Prostate gland (tissue), 2 donors: Measurements from ENCODE around the gene SKIC8. TPM values are rescaled to one million over a fixed set of nuclear protein-coding genes. Genes with fewer than 3 reads are reported as not detected.

Experiments
- DNase-seq: peaks from one replicate; pipeline ENCODE4 v3.0.0-alpha.2; 2019; ENCODE audit warnings: low spot score
- H3K27ac ChIP-seq, 2 donors: fragments of 200-600 bp; sonication (generic); 2 replicates each; pipeline ENCODE4 v1.5.1; 2017 to 2019
- H3K27me3 ChIP-seq: fragments of 200-600 bp; sonication (generic); replicated peaks from 2 replicates; pipeline ENCODE4 v1.5.1; 2019; ENCODE audit not compliant: insufficient read depth
- H3K36me3 ChIP-seq, 2 donors: fragments of 200-600 bp; sonication (generic); 1 replicate in 1 of 2; 2 replicates in 1 of 2; pipeline versions ENCODE4 v1.5.1 to v1.8.1; 2017 to 2019
- H3K4me1 ChIP-seq: fragments of 200-600 bp; sonication (generic); replicated peaks from 2 replicates; pipeline ENCODE4 v1.5.1; 2019
- H3K4me3 ChIP-seq, 2 donors: fragments of 200-600 bp; sonication (generic); 2 replicates each; pipeline ENCODE4 v1.5.1; 2017 to 2019
- H3K9me3 ChIP-seq: fragments of 200-600 bp; sonication (generic); 2 replicates; pipeline ENCODE4 v1.5.1; 2017
- POLR2A ChIP-seq: fragments of 450-650 bp; IDR thresholded peaks from one replicate; pipeline ENCODE4 v1.6.1; 2016; ENCODE audit warnings: antibody characterized with exemption, mild to moderate bottlenecking
- POLR2AphosphoS5 ChIP-seq: sonication (generic); formaldehyde crosslinking; IDR thresholded peaks from one replicate; pipeline ENCODE4 v1.6.1; 2017; ENCODE audit warnings: antibody characterized with exemption
- WGBS: methylation state at CpG from one replicate; pipeline ENCODE4 v1.1.5; 2018; 5-methylcytosine and 5-hydroxymethylcytosine counted together
- intact Hi-C: fragments of 100-400 bp; cut with DNase I; formaldehyde crosslinking; loops from one replicate; pipeline ENCODE4 v1.14.2; 2022
- total RNA-seq, 2 donors: library from RNA; depleted of rRNA; stranded (reverse); fragments of >200 nt; gene quantifications; one replicate each; pipeline ENCODE4 v1.1.0, GENCODE V29; 2016
- TF ChIP-seq, protein P1 (sequence below), 4 experiments: fragments of 200-600 bp in 2 of 4; fragments of 450-650 bp in 2 of 4; sonication (generic) in 2 of 4; IDR thresholded peaks; 1 replicate in 3 of 4; 2 replicates in 1 of 4; pipeline ENCODE4 v1.5.1; 2016 to 2019; ENCODE audit warnings: antibody characterized with exemption in 4 of 4, mild to moderate bottlenecking in 2 of 4, moderate library complexity in 2 of 4

The SKIC8 gene
- total RNA-seq = 100 to 1,000 TPM in 1 of 2 donors, 10 to 100 TPM in 1; 58.1 to 109 TPM

- Histone ChIP-seq H3K4me3 (peak within 1 kb of the TSS; percentile 62 to 77), H3K9me3 (no peaks in the 10 kb centered on the region), H3K4me1 (peaks cover 6% of the 10 kb centered on the region), H3K36me3 (no peaks in the 10 kb centered on the region), H3K27me3 (no peaks in the 10 kb centered on the region), H3K27ac (peak within 1 kb of the TSS; percentile 70 to 73)
- intact Hi-C loops = no loop called here
- peak; percentile 85 for DNase-seq
- WGBS = 1% methylated on average over 55 of the region's 55 CpGs
- TF ChIP-seq POLR2A = peak; percentile 85
- TF ChIP-seq, protein P1, sequence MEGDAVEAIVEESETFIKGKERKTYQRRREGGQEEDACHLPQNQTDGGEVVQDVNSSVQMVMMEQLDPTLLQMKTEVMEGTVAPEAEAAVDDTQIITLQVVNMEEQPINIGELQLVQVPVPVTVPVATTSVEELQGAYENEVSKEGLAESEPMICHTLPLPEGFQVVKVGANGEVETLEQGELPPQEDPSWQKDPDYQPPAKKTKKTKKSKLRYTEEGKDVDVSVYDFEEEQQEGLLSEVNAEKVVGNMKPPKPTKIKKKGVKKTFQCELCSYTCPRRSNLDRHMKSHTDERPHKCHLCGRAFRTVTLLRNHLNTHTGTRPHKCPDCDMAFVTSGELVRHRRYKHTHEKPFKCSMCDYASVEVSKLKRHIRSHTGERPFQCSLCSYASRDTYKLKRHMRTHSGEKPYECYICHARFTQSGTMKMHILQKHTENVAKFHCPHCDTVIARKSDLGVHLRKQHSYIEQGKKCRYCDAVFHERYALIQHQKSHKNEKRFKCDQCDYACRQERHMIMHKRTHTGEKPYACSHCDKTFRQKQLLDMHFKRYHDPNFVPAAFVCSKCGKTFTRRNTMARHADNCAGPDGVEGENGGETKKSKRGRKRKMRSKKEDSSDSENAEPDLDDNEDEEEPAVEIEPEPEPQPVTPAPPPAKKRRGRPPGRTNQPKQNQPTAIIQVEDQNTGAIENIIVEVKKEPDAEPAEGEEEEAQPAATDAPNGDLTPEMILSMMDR (IDR thresholded peaks at IDR 0.05) = peak in 1 of 4 experiments; percentile 4
- TF ChIP-seq POLR2AphosphoS5 = peak; percentile 97
Measured at GRCh38 chr15:78299101-78299930, at the start of gene SKIC8. Gene SKIC8 (minus strand): TSS chr15:78299609. CDS start chr15:78295686, 3,923 bp downstream.

- Histone ChIP-seq H3K27ac (peak overlapping the region; percentile 52 to 65), H3K9me3 (no peaks in the 10 kb centered on the region), H3K27me3 (no peaks in the 10 kb centered on the region), H3K4me1 (no peaks in the 10 kb centered on the region), H3K4me3 (no peak overlapping the region), H3K36me3 (no peaks in the 10 kb centered on the region)
- WGBS = 23% methylated on average over 17 of the region's 17 CpGs
- intact Hi-C loops = no loop called here
- TF ChIP-seq POLR2AphosphoS5 = peak; percentile 75
- TF ChIP-seq POLR2A = no peak
- peak; percentile 52 for DNase-seq
Measured at GRCh38 chr15:78347586-78348543, 48.5 kb upstream of the SKIC8 start.

DNA sequence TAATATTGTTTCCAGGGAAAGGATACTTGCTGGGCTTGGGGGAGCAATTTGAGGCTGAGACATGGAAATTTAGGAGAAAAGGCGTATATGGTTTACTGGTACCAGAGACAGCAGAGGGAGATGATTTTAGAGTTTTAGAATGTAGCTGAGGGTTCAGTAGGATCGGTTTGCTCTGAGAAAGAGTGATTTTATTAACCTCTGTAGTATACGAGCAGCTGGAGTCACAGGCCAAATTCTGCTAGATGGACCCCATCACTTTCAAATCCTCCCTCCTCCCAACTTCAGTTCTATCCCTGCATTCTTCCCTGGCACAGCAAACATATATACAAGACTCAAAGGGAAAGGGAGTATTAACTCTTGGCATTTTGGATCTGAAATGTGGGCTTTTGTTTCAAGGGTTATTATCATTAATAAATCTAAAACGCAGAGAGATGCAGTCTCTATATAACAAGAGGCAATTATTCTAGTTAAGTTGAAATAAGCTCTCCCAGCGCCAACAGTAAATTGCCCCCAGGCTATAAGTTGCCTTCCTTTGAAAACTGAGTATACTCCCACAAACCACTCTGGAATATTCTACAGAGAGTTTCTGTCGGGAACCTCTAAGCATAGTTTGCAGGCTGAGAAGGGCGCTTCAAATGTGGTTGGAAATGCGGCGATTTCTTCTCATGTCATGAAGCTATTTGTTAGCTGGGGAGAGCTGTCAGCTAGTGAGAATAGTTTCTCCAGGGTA, 46.2 kb upstream of the SKIC8 start:
- no peak for TF ChIP-seq POLR2A
- TF ChIP-seq, protein P1 (IDR thresholded peaks at IDR 0.05) = no peak
- TF ChIP-seq POLR2AphosphoS5 = no peak
- no peak for DNase-seq
- H3K9me3 ChIP-seq = no peaks in the 10 kb centered on the region
- intact Hi-C loops = no loop called here
- H3K4me1 ChIP-seq = no peaks in the 10 kb centered on the region
- H3K27me3 ChIP-seq = no peaks in the 10 kb centered on the region
- WGBS = 56% methylated on average over 9 of the region's 9 CpGs
- no peak overlapping the region for H3K4me3 ChIP-seq
- H3K27ac ChIP-seq = no peak overlapping the region
- no peaks in the 10 kb centered on the region for H3K36me3 ChIP-seq

DNA sequence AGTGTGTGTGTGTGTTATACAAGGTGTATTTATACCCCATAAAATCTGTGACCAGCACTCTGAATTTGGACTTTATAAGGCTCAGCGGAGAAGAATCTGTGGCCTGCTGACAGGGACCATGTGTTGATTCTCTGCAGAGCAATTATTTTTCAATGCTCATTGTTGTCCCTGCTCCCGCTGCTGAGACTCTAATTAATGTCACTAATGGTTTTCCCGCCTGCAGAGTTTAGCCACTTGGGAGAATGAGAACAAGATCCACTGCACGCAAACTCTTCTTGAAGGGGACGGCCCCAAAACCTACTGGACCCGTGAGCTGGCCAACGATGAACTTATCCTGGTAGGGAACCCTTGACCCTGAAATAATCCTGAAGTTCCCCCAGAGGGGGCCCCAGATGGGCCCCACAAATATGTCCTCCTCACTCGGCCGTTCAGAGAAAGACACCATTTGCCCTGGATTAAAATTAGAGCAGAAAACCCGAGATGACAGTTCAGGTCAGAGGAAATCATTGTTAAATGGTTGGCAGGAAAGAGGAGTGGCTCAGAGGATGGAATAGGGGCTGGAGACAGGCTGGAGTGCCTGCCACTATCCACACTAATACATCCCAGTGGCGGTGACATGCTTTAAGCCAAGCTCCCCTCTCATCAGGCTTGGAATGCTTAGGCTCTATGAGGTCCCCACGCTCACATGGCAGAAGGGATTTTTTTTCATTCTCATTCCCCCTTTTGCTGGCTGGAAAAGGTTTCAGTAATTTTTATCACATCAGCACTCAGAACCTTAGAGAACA, 44.1 kb upstream of the SKIC8 start:
- H3K9me3 ChIP-seq = no peaks in the 10 kb centered on the region
- H3K4me1 ChIP-seq = no peaks in the 10 kb centered on the region
- 83% methylated on average over 12 of the region's 12 CpGs for WGBS
- intact Hi-C loops = no loop called here
- no peaks in the 10 kb centered on the region for H3K36me3 ChIP-seq
- peaks cover 11% of the 10 kb centered on the region for H3K27me3 ChIP-seq
- H3K4me3 ChIP-seq = no peak overlapping the region
- TF ChIP-seq POLR2A = no peak
- no peak for TF ChIP-seq POLR2AphosphoS5
- TF ChIP-seq, protein P1 (IDR thresholded peaks at IDR 0.05) = no peak
- no peak overlapping the region for H3K27ac ChIP-seq
- no peak for DNase-seq
